ENCODE results near the gene IGHMBP2.

IGHMBP2 gene

DNA sequence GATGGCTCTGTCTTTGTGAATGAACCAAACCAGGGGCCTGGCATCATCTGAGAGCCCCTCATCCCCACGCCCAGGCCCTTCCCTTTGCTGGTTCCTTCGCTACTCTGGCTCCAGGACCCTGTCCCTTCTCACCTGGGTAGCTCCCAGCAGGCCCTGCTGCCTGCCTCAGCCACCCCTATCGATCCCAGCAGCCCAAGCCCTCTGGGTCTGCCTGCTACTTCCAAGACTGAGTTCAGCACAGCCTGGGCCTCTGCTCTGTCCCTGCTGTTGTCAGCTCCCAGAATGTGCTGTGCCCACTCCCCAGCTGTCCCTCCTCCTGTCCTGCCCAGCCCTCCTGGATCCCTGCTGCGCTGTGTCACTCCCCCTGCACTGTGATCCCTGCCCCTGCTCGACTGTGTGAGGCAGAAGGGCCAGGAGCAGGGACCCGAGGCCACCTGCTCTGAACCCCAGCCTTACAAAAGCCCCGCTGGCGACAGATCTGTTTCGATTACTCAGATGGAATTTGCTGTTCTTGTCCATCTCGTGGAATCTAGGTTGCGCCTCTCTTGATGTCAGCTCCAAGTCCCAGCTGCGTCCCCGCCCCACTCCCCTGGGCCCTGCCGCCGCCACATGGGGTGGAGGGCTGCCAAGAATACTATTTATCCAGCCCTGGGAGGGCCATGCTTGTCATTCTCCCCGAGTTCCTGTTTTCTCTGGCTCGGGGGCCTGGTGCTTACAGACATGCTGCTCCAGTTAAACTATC, 13.0 kb upstream of the IGHMBP2 start:
- DNase-seq (ENCODE audit: low spot score) = no peak

DNA sequence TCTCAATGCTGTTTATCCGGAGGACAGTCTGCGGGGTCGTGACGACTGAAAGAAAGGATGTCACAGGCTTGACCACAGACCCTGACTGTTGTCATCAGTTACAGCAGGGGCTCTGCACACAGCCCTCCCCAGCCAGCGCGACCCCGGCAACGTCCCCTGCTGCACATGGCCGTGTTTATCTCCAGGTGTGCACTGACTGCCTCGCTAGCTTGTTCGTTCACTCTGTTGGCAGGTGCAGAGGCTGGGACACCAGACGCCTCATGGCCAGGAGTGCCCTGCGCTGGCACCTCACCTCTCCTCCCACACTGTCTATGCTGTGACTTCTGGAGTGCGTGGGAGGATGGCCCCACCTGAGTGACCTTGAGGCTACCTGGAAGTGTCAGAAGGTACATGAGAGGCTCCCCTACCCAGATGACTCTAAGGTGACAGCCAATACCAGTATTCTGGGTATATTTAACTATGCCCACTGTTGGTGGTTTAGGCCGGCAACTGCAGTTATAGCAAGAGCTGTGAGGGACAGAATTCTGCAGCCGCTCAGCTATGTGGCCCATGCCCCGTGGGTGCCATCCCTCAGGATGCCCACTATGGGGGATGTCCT, 12.2 kb upstream of the IGHMBP2 start:
- DNase-seq (ENCODE audit: low spot score) = no peak

DNA sequence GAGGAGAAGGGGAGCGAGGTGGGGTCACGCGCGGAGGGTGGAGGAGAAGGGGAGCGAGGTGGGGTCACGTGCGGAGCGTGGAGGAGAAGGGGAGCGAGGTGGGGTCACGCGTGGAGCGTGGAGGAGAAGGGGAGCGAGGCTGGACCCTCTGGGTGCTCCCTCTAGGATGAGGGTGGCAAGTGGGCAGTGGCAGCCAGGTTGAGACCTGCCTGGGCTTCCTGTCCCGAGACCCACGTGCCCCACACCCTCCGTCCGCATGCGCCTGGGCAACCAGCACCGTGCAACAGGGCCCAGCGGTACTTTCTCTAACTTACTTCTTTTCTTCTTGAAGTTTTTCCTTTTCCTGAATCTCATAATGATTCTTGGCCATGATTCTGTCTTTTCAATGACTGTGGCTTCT, 11.1 kb upstream of the IGHMBP2 start:
- no peak for DNase-seq (ENCODE audit: low spot score)

DNA sequence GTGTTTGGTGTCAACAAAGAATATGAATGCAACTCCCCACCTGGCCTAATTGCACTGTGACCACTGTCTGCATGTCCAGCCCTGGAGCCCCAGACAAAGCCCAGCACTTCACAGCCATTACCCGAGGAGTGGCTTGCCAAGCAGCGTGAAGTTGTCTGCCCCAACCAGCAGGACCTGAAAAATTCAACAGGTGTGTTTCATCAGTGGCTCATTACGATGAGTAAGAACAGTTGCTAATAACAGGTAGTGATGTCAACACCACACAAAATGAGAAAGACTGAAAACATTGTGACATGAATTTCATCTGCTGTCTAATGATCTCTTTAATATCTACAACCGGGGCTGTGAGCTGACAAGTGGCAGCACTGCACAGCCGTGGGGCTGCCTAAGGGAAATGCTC, 10.4 kb upstream of the IGHMBP2 start:
- no peak for DNase-seq (ENCODE audit: low spot score)

DNA sequence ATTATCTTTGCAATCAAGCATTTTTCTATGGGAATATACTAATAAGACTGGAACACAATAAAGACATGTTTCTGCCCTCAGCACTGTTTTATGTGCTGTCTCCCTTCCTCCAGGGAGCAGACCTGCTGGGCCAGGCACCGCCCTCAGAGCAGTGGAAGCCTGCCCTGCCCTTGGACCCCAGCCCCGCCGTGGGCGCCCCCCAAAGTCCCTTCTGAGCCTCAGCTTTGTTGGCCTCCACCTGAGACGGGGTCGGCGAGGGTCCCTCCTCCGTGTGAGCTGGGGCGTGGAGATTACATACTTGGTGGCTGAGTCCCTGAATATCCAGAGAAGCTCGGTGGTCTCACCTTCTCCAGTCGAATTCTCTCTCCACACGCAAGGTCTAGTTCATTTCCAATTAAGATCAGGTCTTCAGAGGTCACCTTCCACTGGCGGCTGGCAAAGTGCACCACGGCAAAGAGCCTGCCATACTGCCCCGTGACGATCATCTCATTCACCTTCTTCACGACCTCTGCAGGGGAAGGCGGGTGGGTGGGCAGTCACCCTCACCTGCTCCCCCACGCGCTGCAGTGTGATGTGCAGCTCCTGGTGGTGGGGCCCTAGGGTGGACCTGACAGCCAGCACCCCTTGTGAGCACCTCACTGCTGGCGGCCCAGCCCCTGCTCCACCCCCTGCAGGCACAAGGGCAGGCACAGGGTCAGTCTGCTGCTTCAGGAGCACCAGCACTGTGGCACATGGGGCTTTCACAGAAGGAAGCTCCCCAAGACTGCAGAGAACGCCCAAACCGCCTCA, 7.3 kb upstream of the IGHMBP2 start:
- DNase-seq (ENCODE audit: low spot score) = no peak

DNA sequence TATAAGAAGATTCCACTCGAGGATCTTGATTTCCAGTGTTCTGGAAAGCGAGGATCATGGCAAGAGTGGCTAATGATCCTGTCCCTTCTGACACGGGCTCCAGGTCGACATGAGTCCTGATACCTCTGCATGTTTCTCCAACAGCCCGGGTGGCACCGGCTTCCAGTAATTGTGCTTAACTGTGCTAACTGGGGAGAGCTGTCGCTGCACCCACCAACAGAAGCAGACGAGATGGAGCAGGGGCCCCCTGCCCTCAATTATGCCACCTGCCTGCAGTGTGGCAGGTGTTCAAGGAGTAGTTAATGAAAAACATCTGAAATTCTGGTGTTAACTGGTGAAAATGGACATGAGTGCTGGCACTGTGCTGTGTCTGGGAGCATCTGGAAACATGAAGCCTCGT, 6.2 kb upstream of the IGHMBP2 start:
- DNase-seq (ENCODE audit: low spot score) = no peak

DNA sequence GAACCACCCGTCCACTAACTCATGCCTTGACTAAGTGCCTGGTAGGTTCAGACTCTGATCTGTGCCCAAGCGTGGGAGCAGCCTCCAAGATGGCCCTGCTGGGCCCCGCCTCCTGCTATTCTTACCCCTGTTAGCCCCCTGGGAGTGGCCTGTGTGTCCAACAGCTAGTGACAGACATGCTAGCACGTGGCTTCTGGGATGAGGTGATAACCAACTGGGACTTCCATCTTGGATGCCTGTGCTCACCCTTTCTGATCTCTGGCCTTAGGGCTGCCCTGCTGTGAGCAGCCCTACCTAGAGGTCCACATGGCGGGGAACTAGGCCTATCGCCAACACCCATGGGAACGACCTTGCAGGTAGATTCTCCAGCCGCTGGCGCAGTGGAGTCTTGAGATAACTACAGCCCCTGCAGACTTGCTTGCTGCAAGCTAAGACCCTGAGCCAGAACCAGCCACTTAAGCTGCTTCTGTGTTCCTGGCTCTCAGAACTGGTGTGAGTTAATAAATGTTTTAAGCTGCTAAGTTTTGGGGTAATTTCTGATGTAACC, 2.8 kb upstream of the IGHMBP2 start:
- DNase-seq (ENCODE audit: low spot score) = no peak

DNA sequence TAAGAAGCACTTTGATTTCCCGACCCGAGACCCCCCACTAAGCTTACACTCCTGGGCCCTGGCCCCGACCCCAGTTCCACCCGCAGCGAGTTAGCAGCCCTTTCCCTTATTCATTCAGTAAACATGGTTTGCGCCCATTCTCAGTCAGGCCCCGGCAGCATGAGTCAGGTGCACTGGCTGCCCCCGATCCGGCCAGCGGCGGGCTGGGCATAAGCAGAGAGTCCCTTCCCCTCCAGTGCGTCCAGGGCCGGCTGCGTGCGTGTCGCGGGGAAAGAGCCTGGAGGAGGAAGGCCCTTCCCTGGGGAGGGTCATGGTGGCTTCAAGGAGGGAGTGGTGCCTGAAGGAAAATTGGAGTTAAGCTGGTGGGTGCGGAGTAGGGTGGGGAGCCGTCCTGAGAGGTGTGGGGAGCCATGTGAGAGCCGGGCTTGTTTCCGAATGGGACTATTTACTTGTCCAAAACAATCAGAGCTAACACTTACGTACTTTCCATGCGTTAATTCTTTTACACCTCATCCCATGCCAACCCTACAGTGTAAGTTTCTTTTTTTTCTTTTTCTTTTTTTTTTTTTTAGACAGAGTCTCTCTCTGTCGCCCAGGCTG, 657 bp downstream of the IGHMBP2 start:
- peak; percentile 4 for DNase-seq (ENCODE audit: low spot score)

DNA sequence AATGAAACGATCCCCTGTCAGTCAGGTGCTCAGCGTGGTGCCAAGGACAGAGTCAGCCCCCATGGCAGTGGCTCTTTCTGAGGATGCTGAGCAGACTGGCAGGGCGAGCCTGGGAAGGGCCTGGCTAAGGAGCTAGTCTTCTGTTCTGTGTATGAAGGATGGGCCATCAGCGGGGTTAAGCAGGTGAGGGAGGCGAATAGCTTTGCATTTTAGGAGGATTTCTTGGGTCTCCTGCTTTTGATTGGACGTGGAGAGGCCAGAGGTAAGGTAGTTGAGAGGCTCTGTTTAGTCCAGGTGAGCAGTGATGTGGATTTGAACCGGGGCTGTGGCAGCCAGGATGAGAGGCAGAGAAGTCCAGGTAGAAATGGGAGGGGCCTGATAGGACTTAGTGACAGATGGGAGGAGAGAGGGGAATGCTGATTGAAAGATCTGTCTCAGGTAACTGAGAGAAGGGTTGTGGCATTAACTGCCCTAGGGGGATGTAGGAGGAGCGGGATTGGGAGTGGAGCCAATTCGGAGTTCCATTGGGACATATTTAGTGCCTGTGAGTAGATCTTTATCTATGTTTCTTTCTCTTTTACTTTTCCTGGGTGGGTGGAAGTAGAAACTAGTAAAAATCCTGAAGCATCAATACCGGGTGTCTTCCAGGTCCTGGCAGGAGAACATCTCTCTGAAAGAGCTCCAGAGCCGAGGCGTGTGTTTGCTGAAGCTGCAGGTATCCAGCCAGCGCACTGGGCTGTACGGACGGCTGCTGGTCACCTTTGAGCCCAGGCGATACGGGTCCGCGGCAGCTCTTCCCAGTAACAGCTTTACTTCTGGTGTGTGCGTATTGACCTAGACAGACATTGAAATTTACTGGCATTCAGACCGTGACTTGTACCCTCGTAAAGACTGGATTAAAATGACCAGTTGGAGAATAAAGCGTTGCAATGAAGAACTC, 2.0 kb downstream of the IGHMBP2 start:
- no peak for DNase-seq (ENCODE audit: low spot score)

DNA sequence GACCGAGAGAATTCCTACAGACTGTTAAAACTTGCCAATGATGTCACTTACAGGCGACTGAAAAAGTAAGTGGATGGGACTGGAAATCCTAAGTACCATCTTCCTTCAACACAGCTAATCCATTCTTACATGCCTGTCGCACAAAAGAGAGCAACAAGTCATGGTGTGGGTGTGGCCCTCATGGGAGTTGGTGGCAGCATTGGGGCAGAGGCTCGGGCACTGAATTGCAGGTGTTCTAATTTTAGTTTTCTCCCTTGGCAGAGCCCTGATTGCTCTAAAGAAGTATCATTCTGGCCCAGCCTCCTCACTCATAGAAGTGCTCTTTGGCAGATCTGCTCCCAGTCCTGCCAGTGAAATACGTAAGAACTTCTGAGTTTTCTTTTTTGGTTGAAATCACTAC, 4.6 kb downstream of the IGHMBP2 start:
- DNase-seq (ENCODE audit: low spot score) = no peak

DNA sequence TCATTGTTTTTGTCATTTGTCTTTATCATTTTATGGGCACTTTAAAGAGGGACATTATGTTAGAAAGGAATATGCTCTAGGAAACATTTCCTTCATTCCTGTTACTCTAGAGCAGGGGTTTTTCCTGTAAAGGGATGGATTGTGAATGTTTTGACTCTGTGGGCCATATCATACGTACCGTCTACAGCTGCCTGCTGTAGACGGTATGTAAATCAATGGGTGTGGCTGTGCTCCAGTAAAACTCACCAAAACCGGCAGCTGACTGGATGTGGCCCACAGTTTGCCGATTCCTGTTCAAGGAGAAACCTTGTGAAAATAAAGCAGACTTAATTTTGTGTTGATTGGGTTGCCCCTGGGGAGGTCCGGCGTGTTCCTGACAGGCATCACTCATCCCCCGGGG, 7.3 kb downstream of the IGHMBP2 start:
- no peak for DNase-seq (ENCODE audit: low spot score)

DNA sequence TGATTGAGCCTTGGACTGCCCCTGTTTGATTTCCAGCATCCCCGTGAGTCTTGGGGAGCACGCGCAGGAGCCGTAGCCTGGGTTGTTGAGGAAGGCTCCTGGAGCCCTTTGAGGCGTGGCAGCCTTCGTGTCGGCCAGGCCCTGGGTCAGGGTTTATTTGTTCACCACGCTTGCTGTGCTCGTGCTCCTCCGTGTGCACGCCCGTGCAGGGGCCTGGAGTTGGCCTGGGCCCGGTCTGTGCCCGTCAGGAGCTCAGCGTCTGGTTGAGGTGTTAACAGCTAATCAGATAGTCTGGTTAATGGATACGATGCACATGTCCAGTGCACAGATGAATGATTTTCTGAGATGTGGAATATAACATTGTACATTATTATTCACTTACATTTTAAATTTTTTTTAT, 8.0 kb downstream of the IGHMBP2 start:
- DNase-seq (ENCODE audit: low spot score) = no peak

DNA sequence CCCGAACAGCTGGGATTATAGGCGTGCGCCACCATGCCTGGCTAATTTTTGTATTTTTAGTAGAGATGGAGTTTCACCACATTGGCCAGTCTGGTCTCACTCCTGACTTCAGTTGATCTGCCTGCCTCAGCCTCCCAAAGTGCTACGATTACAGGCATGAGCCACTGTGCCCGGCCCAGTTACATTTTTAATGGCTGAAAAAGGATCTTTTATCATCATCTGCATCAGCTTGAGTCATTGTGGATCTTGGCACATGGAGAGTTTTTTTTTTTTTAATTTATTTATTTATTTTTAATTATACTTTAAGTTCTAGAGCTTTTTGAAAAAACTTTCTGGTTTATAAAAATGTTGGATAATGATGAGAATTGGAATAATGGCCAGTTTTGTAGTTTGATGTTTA, 8.6 kb downstream of the IGHMBP2 start:
- DNase-seq (ENCODE audit: low spot score) = no peak

DNA sequence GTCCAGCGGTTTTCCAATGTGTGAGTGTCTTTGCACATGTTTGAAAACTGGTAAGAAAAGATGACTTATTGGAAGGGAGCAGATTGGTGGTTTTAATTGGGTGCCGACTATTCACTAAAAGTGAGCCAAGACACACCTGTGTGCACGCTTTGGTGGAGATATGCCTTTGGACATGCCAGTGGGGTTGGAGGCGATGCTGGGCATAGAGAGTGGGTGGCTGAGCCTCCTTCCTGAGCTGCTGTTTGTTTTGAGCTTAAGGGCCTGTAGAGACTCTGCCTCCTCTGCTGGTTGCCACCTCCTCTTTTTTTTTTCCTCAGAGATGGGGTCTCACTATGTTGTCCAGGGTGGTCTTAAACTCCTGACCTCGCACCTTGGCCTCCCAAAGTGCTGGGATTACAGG, 9.5 kb downstream of the IGHMBP2 start:
- no peak for DNase-seq (ENCODE audit: low spot score)

DNA sequence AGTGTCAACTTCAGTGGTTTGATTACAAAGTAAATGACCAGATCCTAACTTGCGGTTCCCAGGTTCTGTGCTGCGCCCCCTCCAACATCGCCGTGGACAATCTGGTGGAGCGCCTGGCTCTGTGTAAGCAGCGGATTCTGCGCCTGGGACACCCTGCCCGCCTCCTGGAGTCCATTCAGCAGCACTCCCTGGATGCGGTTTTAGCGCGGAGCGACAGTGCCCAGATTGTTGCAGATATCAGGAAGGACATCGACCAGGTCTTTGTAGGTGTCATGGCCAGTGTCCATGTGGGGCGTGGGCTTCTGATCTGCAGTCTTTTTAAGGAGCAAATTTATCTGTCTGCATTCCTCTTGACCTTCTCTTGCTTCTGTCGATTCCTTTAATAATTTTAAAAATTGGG, 11.1 kb downstream of the IGHMBP2 start:
- DNase-seq (ENCODE audit: low spot score) = no peak

DNA sequence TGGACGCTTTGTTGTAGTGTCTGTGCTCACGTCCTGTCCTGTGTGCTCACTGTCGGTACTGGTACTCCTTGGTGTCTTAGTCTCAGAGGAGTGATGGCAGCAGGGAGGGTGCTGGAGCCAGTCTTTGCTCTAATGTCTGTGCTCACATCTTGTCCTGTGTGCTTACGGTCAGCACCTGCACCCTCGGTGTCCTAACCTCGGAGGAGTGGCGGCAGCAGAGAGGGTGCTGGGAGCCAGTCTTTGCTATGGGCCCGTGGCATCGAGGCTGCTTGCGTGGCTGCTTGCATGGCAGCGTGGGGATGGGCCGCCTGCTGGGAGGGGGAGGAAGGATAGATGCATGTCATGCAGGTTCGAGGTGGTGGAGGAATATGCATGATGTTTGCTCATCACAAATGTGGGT, 12.7 kb downstream of the IGHMBP2 start:
- DNase-seq (ENCODE audit: low spot score) = no peak

DNA sequence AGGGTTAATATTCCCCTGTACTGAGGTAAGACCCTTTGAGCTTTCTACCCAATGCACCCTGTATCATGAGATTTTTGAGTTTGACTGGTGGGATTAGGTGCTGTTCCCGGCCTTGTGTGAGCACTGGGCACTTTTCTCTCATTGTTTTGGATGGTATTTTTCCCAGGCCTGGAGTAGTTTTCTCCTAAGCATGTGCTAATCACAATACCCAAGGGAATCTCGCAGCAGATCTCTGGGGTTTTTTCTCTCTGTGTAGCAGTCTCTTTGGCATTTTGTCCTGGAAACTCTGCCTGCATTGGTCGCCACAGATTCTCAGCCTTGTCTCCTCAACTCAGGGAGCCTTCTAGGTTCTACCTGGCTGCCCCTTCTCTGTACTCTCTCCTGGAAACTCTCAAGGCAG, 19.9 kb downstream of the IGHMBP2 start:
- DNase-seq (ENCODE audit: low spot score) = no peak

DNA sequence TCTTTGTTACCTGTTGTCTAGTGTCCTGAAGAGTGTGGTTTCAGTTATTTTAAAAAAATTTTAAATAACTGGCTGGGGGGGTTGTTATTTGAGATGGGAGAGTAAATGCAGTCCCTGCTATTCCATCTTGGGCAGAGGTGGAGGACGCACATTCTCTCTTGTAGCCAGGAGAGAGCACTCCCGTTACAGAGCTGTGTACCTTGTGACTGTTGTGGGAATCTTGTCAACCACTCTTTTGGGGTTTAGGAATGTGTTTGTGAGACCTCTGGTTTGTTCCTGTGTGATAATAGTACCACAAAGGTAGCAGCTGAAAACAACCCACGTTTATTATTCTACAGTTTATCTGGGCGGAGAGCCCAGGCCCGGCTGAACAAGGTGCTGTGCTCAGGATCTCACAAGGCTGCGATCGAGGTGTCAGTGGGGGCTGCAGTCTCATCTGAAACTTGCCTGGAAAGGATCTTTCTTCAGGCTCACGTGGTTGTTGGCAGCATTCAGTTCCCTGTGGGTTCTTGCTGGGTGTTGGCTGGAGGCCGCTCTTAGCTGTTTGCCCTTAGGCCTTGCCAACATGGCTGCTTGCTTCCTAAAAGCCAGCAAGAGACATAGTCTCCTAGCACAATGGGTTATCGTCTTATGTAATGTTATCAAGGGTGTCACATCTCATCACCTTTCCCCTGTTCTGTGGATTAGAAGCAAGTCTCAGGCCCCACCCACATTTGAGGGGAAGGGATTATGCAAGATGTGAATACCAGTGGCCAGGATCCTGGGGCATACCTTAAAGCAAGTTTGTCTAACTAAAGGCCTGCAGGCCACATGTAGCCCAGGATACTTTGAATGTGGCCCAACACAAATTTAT, 20.6 kb downstream of the IGHMBP2 start:
- DNase-seq (ENCODE audit: low spot score) = no peak

DNA sequence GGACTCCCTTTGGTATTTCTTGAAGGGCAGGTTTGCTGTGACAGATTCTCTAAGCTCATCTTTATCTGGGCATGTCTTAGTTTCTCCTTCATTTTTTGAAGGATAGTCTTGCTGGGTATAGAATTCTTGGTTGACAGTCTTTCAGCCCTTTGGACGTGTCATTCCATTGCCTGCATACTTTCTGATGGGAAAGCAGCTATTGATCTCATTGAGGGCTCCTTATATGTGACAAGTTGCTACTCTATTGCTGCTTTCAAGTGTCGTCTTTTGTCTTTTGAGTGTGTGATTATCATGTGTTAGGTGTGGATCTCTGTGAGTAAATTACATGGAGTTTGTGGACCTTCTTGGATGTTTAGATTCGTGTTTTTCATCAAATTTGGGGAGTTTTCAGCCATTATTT, 21.9 kb downstream of the IGHMBP2 start:
- no peak for DNase-seq (ENCODE audit: low spot score)

DNA sequence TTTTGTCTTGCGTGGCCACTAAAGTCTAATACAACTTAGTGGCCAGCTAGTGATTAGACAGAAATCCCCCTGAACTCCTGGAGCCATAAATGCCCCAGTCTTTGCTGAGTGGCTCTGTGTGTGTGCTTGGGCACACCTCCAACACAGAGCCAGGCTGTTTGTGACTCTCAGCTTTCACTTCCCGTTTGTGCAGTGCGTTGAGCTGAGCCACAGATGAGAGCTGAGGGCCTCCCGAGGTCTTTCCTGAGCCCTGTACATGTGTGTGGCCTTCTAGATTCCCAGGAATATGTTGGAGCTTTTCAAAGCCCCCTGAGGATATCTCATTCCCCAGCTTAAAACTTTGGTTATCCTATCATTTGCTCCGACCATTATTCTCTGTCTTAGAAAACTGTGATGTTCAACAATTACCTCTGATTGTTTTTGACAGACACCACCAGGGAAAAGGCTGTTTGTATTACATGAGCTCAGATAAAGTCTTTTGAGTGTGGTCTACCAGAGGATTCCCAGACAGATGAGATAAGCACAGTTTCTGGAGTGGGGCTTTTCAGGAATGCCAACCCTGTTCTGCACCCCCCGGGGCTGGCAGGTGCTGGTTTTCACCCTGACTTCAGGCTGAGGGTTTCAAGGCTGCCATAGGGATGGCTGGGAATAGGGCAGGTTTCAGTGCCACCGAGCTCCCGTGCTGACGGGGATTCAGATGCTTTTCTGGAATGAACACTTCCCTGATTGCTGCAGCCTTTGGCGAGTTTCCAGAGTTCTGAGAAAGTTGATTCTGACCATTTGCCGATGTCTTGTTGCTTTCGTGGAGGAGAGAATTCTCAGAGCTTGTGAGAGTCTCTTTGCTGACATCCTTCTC, 23.8 kb downstream of the IGHMBP2 start:
- no peak for DNase-seq (ENCODE audit: low spot score)
